Stimulated activated CD8-positive, alpha-beta memory T cell treated with anti-CD3 and anti-CD28 coated beads, Interleukin-4, amount 100 ng/mL, for 24 hours (primary cell): ENCODE results near the gene PRICKLE4.
"Not testable (repeated sequence)": the region's sequence is repeated elsewhere in the genome, so short reads cannot be mapped to it uniquely, and the experiment has no call there.

Experiments
- DNase-seq: peaks from one replicate; pipeline ENCODE4 v3.0.0-alpha.2; 2020; ENCODE audit warnings: low read depth

The PRICKLE4 gene

DNA sequence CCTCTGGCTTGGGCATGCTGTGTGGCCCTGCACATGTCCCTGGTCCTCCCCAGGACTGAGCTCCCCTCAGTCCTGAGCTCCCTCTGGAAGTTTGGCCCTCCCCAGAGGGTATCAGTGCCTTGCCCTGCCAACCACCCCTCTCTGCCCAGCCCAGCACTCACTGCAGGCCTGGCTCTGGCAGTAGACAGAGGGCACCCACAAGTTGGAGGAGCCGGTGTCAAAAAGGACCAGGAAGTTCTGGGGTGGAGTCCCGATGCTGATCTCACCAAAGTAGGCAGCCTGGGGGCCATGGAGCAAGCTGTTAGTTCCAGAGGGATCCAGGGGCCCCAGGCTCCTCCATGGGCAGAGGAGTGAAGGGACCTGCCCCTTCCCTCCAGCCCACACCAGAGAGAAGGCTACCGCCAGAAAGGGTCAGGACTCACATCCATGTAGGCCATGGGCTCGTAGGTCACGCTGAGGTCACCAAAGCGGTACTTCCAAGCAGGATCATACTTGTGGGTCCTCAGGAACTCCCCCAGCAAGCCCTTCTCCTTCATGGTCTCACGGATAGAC, 36.3 kb upstream of the PRICKLE4 start:
- no peak for DNase-seq

DNA sequence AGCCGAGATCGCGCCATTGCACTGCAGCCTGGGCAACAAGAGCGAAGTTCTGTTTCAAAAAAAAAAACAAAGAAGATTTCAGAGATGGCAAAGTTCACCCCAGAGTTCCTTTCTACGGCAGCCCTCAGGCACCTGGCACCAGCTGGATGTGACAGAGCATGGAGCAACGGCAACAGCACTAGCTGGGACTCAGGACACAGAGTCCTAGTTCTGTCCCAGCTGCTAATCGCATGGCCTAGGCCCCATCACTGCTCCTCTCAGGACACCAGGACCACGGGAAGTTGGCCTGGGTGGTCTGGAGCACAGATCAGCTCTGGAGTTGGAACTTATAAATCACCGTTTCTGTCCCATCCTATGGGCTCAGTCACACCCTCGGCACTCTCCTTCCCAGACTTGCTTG, 34.5 kb upstream of the PRICKLE4 start:
- DNase-seq: no peak

DNA sequence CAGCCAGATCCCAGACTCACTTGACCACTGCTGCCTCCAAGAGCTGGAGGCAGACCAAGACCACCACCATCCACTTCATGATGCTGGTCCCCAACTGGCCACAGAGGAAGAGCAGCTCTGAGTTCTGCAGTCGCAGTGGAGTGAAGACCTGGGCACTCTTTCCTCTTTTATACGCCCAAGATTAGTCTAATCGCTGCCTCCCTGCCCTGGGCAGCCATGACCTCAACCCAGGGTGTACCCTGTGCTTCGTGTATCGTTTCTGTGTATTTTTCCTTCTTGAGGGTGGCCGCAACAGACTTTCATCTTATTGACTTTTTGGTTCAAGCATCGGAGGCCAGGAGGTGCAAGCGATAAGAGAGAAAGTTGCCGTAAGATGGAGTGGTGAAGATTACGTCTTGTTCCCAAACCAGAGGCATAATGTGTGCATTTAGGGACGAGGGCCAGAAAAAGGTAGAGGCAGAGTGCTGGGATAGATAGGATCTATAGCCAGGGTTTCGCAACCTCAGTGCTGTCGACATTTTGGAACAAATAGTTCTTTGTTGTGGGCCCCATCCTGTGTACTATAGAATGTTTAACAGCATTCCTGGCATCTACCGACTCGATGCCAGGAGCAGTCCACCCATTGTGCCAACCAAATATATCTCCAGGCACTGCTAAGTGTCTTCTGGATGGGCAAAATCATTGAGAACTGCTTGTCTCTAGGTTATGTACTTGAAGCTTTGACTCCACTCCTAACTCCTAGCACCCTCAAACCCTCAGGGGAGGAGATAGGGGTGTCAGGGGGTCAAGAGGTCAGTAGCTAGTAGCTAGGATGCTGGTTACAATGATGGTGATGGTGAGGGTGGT, 33.1 kb upstream of the PRICKLE4 start, which contains the start of gene PGC:
Gene PGC, minus strand, starts transcription at position 142 of the 846 bp plus-strand sequence. Its CDS starts 63 bp downstream, at position 79.
- DNase-seq: no peak

DNA sequence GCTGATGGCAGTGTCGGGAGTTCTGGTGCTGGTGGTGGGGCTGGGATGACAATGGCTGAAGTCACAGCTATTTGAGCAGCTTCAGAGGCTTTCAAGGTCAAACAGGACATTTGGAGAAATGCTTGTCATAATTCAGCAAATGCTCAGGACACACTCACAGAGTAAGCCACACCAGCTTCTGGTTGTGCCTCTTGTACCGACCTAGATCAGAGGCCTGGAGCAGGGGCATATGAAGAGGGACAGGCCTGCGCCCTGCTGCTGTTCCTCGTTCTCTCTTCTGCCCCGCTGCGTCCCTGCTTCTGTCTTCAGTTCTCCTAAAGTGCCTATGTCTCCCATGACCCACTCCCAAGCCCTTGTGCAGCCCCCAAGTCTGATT, 32.5 kb upstream of the PRICKLE4 start:
- no peak for DNase-seq

DNA sequence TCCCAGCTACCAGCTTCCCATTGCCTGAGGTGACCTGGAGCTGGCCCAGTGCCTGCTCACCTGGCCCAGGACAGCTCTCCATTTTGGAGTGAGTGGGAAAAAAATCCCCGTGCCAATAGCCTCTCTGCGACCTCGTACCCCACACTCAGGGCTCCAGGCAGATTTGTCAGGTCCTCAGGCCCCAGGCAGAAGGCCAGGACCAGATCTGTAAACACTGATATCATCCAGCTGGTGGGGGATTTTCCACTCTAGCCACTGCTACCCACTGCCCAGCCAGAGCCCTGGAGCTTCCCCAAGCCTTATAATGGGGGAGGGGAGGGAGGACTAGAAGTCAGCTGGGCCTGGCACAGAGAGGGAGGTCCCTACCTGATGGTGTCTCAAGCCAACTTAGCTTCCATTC, 32.0 kb upstream of the PRICKLE4 start:
- no peak for DNase-seq

DNA sequence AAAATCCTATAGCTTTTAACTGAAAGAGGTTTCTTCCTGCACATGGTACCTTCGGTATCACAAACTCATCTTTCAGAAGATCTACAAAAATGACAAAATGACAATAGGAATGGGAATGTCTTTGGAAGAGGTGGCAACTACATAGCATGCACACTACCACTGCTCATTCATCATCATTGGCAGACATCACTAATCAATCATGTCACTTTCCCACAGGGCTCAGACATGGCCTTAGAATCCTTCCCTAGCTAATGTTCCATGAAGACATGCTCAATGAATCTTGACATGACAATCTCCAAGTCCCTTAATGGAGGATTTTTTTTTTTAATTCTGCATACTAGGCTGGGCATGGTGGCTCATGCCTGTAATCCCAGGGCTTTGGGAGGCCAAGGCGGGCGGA, 30.2 kb upstream of the PRICKLE4 start:
- no peak for DNase-seq

DNA sequence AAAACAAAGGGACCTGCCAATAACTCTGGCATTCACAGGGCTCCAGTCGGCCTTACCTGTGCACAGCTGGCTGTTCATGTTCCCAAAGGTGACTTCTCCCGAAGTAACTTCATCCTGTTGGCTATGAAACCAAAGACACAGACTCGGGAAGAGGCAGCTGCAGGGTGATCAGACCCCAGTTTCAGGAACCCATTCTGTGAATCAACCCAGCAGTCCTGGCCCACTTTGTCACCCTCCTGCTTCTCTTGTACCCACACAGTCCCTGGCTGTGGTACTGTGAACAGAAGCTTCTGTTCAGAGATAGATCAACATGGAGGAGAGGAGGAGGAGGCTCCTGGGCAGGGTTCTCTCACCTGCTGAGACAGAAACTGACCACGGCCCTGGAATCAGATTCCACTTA, 24.7 kb upstream of the PRICKLE4 start:
- DNase-seq: no peak

DNA sequence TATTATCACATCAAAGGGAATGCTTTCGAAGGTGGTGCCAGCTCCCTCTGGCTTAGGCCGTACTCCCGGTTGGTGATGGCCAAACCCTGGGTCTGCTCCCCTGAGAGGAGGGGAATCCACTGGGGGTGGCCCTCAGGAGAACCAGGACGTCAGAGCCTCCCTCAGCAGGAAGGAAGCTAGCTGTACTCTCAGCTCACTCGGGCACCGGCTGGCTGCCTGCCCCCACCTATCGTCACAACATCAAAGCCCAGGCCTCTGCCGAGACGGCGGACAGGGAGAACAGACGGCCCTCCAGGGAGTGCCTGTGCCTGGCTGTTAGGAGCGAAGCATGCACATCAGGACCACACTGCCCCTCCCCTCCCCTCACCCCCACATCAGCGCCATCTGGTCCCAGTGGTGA, 24.2 kb upstream of the PRICKLE4 start:
- no peak for DNase-seq

DNA sequence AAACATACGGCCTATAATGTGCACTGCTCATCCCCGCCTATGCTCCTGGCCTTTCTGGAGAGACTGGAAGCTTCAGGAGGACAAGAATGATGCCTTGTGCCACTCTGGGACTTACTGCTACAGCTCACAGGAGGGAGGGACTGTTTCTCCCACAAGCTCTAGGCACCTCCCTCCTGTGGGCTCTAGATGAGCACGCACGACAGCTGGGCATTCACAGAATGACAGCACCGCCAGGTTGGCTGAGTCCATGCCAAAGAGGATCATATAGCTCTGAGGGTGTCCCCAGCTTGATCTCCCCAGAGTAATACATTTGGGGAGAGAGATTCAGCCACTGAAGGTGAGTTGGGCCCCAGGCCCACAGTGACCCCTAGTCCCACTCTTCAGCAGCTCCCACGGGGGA, 23.3 kb upstream of the PRICKLE4 start:
- no peak for DNase-seq

DNA sequence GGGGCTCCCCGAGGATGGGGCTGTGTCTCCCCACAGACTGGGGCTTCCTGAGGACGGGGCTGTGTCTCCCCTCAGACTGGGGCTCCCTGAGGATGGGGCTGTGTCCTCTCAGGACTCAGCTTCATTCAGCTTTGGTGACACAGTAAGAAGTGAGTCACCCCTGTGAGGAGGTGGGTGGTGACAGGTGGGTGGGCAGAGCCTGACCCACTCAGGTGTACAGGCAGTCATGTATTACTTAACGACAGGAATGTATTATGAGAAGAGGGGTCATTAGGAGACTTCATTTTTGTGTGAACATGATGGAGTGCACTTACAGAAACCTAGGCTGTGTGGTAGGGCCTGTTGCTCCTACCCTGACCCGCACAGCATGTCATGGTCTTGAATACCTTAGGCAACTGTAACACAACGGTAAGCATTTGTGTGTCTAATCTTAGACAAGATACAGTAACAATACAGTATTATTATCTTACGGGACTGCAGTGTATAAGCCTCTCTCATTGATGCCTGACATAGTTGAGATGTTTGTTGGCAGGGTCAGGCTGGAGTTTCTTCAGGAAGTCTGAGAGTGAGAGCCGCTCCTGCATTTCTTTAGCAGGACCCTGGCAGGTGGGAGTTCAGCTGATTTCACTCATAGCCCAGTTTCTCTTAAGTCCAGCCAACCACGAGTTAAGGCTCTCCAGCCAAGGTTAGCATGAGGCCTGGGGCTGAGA, 22.5 kb upstream of the PRICKLE4 start:
- no peak for DNase-seq

DNA sequence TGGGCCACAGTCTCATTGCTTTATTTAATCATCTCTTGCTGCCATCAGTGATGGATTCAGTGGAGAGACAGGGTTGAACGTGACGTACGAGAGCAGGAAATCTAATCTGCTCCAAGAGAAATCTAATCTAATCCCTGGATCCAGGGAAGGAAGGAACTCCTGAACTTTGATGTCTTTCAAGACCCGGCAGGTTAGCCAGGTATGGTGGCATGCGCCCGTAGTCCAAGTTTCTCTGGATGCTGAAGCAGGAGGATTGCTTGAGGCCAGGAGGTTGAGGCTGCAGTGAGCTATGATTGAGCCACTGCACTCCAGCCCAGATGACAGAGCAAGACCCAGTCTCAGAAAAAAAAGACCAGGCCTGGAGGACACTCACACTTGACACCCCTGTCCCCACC, 21.9 kb upstream of the PRICKLE4 start:
- DNase-seq: no peak

DNA sequence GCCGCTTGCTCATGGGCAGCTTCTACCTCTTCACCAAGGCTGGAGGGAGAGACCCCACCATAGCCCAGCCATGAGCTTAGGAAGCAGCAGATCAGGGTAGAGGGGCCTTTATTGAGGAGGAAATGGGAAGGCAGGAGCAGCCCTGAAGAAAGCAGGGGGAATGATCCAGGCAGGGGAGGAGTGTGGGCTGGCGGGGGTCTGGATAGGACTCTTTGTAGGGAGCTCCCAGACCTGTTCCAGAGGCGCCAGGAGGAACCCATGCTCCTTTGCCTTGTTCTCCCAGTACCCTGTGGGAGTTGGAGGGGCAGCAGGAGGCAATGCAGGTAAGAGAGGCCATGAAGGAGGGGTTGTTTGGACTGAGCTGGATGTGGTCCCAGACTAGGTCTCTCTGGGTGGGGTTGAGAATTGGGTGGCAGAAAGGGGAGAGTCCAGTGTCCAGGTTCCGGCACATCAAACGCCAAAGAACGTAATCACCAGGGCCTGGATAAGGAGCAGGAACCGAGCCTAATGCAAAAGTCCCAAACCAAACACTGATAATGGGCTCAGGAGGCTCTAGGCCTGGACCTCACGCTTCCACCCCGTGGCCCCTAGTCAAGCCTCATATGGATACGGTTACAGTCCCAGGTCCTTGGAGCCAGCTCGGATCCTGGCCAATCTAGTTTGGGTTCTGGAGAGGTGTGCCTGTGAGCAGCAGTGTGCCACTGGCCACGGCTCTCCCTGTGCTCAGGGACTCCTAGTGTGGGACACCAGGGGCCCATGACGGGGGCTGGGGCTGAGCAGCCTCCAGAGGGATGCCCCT, 21.3 kb upstream of the PRICKLE4 start:
- no peak for DNase-seq

DNA sequence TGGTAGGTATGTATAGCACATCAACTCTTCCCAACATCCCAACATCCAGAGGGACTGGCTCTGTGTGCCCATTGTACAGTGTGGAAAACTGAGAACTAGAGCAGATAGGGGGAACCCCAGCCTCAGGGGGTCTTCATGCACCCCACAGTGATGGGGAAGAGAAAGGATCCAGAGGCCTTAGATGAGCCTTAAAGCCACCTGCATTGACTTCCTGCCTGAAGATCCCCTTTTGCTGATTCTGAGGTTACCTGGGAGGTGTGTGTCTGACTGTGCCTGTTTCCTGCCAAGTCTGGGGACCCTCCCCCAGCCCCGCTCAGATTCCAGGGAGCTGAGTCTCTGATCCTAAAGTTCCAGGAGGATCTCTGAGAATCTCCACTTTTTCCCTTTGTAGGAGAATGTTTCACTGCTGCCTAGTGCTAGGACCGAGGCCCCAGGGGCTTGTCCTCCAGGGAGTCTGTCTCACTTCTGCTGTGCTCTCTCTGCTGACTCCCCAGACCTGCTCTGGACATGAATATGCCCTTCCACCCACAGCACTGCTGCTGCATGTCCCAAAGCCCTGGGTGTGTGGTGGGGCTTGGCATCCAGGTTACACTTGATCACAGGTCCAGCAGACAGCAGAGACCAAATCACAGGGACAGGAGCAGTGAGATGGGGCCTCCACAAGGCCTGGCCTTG, 20.5 kb upstream of the PRICKLE4 start:
- DNase-seq: no peak

DNA sequence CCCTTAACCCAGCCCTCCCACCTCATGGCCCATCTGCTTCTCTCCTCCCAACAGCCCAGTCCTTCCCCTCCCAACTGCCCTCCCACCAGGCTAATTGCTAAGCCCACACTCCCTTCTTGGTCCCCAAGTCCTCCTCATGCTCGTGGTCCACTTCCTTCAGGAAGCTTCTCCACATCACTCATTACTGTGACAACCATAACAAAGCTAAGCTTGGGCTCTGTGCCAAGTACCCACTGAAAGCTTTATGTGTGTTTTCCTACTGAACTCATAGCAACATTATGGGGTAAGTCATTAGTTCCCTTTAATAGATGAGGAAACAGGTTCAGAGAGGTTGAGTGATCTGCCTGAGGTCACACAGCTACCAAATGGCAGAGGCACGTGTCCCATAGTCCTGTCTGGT, 17.1 kb upstream of the PRICKLE4 start:
- DNase-seq: no peak

DNA sequence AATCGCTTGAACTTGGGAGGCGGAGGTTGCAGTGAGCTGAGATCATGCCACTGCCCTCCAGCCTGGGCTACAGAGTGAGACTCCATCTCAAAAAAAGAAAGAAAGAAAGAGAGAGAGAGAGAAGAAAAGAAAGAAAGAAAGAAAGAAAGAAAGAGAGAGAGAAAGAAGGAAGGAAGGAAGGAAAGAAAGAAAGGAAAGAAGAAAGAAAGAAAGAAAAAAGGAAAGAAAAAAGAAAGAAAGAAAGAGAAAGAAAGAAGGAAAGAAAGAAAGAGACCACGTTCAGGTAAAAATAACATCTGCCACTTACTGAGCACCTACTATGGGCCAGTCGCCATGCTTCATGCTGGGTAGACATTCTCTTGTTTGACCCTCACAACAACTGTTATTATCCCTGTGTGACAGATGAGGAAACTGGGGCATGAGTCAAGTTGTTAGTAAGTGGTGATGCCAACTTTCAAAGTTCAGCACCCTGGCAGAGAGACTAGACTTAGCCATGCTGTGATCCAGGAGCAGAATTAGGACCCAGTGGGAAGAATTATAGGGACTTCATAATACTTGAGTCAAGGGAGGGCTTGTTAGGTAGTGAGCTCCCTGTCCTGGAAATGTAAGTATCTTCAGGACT, 14.4 kb upstream of the PRICKLE4 start:
- DNase-seq: not testable (repeated sequence)

DNA sequence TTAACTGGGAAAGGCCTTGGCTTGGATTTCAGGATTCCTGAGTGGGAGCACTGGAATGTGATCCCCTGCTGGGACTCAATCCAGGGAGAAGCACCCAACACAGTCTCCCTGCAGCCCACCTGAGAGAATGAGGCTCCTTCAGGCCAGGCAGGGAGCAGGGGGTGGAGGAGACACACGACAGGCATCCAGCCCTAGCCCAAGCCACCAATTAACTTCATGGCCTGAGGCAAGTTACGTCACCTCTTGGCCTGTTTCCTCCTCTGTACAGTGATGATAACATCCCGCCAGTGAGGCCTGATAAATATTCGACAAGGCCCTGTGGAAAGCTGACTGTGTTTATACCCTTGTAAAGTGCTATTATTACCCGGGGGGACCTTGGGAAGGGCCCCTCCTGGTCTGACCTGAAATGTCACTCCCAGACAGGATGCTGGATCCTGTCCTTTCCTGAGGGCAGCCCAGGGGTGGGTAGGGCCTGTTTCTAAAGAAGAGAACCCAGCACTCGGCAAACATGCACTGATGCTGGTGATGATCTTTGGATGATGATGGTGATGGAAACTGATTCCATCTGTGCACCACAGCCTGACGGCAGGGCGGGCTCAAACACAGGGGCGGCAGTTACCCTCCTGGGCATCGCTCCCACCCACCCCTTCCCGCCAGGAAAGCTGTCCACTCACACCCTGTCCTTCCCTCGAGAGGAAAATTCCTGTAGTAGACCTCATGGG, 13.3 kb upstream of the PRICKLE4 start:
- DNase-seq: no peak

DNA sequence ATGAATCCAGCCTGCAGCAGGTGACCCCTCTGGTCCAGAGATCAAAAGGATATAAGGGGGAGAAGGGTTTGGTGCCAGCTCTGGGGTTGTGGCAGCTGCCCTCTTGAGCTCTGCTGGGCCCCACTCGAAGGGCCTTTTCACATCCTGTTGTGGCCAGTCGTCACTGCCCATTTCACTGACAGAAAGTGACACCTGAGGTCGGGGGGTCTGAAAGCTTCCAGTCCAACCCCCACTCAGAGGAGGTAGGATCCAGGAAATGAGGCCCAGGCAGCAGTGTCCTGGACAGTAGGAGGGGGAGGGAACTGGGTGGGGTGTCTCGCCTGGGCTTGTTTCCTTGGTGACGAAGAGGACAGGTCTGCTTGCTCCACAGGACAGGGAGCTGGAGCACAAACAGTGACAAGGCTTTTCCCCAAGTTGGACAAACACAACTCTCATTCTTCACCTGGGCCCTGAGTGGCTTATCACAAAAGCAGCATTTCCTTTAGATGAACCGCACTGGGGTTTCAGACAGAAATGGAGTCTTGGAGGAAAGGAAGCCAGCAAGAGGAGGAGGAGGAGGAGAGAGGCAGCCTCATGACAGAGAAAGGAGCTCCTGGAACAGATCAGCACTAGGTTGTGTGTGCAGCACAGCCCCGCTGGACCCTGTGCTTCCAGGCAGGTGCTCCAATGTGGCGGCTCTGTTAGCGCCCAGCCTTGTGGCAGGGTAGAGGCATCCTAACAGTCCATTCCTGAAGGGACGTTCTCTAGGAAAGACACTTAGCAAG, 11.9 kb upstream of the PRICKLE4 start:
- DNase-seq: no peak

DNA sequence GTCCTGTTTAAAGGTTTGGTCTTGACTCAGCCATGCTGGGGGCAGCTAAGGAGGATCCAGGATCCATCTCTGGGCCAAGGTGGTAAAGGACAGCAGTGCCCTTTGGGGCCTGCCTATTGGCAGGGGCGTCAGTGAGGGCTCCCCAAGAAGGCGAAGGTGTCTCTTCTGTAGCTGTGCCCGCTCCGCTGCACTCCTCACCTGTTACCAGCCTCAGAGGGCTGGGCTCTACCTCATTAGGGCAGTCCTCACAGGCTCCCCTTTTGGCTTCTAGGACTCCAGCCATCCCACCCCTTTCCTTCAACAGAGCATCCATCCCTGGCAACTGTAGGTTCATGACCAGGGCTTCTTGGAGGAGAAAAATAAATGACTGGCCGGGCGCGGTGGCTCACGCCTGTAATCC, 11.2 kb upstream of the PRICKLE4 start:
- no peak for DNase-seq

DNA sequence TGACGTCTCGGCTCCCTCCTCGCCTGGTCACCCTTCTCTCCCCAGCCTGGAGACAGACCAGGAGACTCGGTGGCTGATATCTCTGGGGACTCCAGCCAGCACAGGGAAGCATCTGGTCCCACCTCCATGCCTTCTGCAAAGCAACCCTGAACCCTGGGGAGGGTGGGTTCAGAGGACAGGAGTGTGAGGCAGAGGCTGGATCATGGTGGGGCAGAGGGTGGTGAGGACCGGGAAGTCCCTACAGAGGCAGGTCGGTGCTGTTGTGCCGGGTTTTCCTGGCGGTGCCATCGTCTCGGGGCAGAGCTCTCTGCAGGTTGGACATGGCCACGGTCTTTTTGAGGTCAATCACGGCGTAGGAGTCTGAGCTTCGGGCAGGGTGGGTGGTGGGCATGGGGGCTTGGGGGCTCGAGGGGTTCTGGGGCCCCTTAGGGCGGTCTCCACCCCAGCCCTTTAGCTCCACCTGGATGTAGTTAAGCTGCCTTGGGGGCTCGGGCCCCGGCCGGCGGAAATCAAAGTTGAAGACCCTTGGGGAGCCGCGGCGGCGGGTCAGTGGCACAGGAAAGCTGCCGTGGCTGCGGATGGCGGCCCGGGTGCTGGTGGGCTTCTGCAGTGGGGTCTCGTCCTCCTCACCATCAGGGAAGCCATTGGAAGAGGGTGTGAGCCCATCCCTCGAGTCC, 10.1 kb upstream of the PRICKLE4 start:
- no peak for DNase-seq
